H1 (cell line): ENCODE measurements around the gene ALDOA. TPM values are rescaled to one million over a fixed set of nuclear protein-coding genes. Genes with fewer than 3 reads are reported as not detected.

Experiments
- RAD21 ChIP-seq, 2 experiments: IDR thresholded peaks in 1 of 2; conservative IDR thresholded peaks in 1 of 2; 2 replicates each; pipeline ENCODE4 v1.6.1; 2011; ENCODE audit warnings: low read depth in 2 of 2, low read length in 2 of 2, improper control_type of control experiment in 1 of 2, inconsistent platforms in 1 of 2, mild to moderate bottlenecking in 1 of 2, moderate library complexity in 1 of 2
- SIRT6 ChIP-seq: IDR thresholded peaks from one replicate; pipeline ENCODE4 v1.7.1; 2012; ENCODE audit warnings: low read length, inconsistent platforms
- SP1 ChIP-seq: IDR thresholded peaks from 2 replicates; pipeline ENCODE4 v1.6.1; 2011; ENCODE audit warnings: low read depth, low read length
- polyA plus RNA-seq, 7 experiments: library from polyadenylated mRNA; depleted of rRNA in 3 of 7; stranded (reverse) in 5 of 7; unstranded in 2 of 7; fragments of >200 nt in 5 of 7; fragments of 200-250 nt in 2 of 7; gene quantifications; 1 replicate in 5 of 7; 2 replicates in 1 of 7; 4 replicates in 1 of 7; pipeline versions ENCODE4 v1.2.1 to v1.2.3, GENCODE V29; 2011 to 2013; ENCODE audit warnings: missing spikeins in 2 of 7, mixed read lengths in 2 of 7
- total RNA-seq: library from RNA; stranded (reverse); fragmentation: NEBNext Ultra II Directional; extraction: Animal tissue kit (Norgen Biotek cat#: 25700); gene quantifications from 2 replicates; pipeline ENCODE4 v1.2.1, GENCODE V29; 2021

The ALDOA gene
- total and polyA plus RNA-seq, 2 of the 8 experiments (the other 6 are each of a cell fraction or from before 2014, with no cell fraction given): 1,072 to 1,083 TPM

DNA sequence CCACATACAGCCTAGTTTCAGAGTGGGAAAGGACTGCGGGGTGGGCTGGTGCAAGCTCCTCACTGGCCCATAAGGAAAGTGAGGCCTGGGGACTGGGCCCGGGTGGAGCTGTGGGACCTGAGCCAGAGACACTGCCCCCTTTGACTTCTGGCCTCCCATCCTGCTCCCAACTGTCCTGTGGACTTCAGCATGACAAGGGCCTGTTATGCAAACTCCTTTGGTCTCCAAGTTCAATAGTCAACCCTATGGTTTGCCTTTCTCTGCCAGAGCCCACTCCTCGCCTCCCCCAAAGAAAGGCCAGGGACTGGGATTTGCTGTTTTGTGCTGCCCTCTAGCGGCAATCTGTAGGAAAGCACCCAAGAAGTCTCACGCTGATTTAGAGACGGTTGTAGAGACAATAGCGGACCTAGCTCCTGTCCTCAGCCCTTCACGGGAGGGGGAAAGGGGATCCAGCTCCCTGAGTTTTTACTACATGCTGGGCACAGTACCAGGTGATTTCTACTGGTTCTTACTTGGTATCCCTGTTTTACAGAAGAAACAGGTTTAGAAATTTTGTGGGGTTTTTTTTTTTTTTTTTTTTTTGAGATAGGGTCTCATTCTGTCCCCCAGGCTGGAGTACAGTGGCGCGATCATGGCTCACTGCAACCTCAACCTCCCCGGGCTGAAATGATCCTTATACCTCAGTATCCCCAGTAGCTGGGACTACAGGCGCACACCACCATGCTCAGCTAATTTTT is 33.3 kb upstream of the ALDOA start (continued):
- TF ChIP-seq SP1 (0 out of 2 replicates have a peak, but pooled peaks have one; percentile 33), SIRT6 (no peak), RAD21 (IDR thresholded peaks at IDR 0.05 in 1 of 2, conservative IDR thresholded peaks at IDR 0.05 in 1 of 2; ENCODE audit: low read depth in 2 of 2, low read length in 2 of 2) (peak; percentile 92 to 95)
